ENCODE results near the gene PTPRK. TPM values are rescaled to one million over a fixed set of nuclear protein-coding genes. Genes with fewer than 3 reads are reported as not detected.

Gene PTPRK
- total and polyA plus RNA-seq, 12 donors = 3.2 to 22.4 (median 15.0) TPM

- Histone ChIP-seq H3K36me3 (replicated peaks in 1 of 2) (no peaks in the 10 kb centered on the region), H3K27me3 (no peaks in the 10 kb centered on the region), H3K4me1 (replicated peaks in 1 of 2) (no peaks in the 10 kb centered on the region), H3K4me3 (no peak overlapping the region), H3K9me3 (replicated peaks in 1 of 3) (no peaks in the 10 kb centered on the region), H3K27ac (no peak overlapping the region)
- TF ChIP-seq POLR2A (IDR thresholded peaks at IDR 0.05) (no peak), CTCF (IDR thresholded peaks at IDR 0.05) (no peak)
- intact Hi-C loops (cut with DNase I) = no loop called here
- no peak for DNase-seq
- whole genome bisulfite sequencing, 4 donors = 93 to 100% (median 96%) methylated on average over 1 of the region's 1 CpG
Measured at GRCh38 chr6:128127650-128128049, 392.7 kb downstream of the PTPRK start.

- Histone ChIP-seq H3K4me3 (no peak overlapping the region), H3K4me1 (replicated peaks in 1 of 2) (no peaks in the 10 kb centered on the region), H3K36me3 (replicated peaks in 1 of 2) (no peaks in the 10 kb centered on the region), H3K27ac (no peak overlapping the region), H3K27me3 (no peaks in the 10 kb centered on the region), H3K9me3 (replicated peaks in 1 of 3) (no peaks in the 10 kb centered on the region)
- 64 to 85% (median 78%) methylated on average over 1 of the region's 1 CpG for WGBS, 4 donors
- TF ChIP-seq POLR2A (IDR thresholded peaks at IDR 0.05) = no peak
- TF ChIP-seq CTCF (IDR thresholded peaks at IDR 0.05) = no peak
- intact Hi-C loops (cut with DNase I) = no loop called here
- peak in 2 of 7 donors; percentile 10 to 21 for DNase-seq
Measured at GRCh38 chr6:128124713-128125112, 395.7 kb downstream of the PTPRK start.

GRCh38 chr6:128121610-128122009 is 398.8 kb downstream of the PTPRK start:
- TF ChIP-seq CTCF (IDR thresholded peaks at IDR 0.05) (no peak), POLR2A (IDR thresholded peaks at IDR 0.05) (no peak)
- H3K27me3 ChIP-seq = no peaks in the 10 kb centered on the region
- H3K36me3 ChIP-seq (replicated peaks in 1 of 2) = no peaks in the 10 kb centered on the region
- 82 to 96% (median 93%) methylated on average over 2 of the region's 2 CpGs for WGBS, 4 donors
- DNase-seq = no peak
- intact Hi-C loops (cut with DNase I) = no loop called here
- H3K27ac ChIP-seq = no peak overlapping the region
- no peaks in the 10 kb centered on the region for H3K4me1 ChIP-seq (replicated peaks in 1 of 2)
- no peaks in the 10 kb centered on the region for H3K9me3 ChIP-seq (replicated peaks in 1 of 3)
- no peak overlapping the region for H3K4me3 ChIP-seq

- Histone ChIP-seq H3K9me3 (replicated peaks in 1 of 3) (no peaks in the 10 kb centered on the region), H3K27ac (no peak overlapping the region), H3K4me3 (no peak overlapping the region), H3K4me1 (replicated peaks in 1 of 2) (no peaks in the 10 kb centered on the region), H3K27me3 (no peaks in the 10 kb centered on the region), H3K36me3 (replicated peaks in 1 of 2) (no peaks in the 10 kb centered on the region)
- intact Hi-C loops (cut with DNase I) = no loop called here
- DNase-seq = no peak
- no peak for TF ChIP-seq POLR2A (IDR thresholded peaks at IDR 0.05)
- TF ChIP-seq CTCF (IDR thresholded peaks at IDR 0.05) = no peak
Measured at GRCh38 chr6:128121190-128121589, 399.2 kb downstream of the PTPRK start.
